RWPE2 (cell line): Measurements from ENCODE around the gene MKRN1.

ENCODE experiments used
- ATAC-seq: fragments of 200-7000 bp; cut with Tn5 transposase; 3 replicates; pipeline ENCODE4 v1.9.1; 2021; ENCODE audit warnings: low read depth
- DNase-seq: peaks from one replicate; pipeline ENCODE4 v3.0.0-alpha.2; 2020; ENCODE audit warnings: low spot score
- H3K27ac ChIP-seq: fragments of 450-650 bp; 2 replicates; pipeline ENCODE4 v1.5.1; 2017; ENCODE audit warnings: mild to moderate bottlenecking; ENCODE audit not compliant: poor library complexity, severe bottlenecking
- H3K27me3 ChIP-seq: fragments of 250-450 bp; sonication (Bioruptor Pico); 2 replicates; pipeline ENCODE4 v1.5.1; 2021; ENCODE audit warnings: mild to moderate bottlenecking, moderate library complexity; ENCODE audit not compliant: insufficient read depth, poor library complexity, severe bottlenecking
- H3K36me3 ChIP-seq: fragments of 250-450 bp; sonication (Bioruptor Pico); 2 replicates; pipeline ENCODE4 v1.5.1; 2020; ENCODE audit warnings: low read depth, mild to moderate bottlenecking, moderate library complexity
- H3K4me1 ChIP-seq: fragments of 250-450 bp; sonication (Bioruptor Pico); 2 replicates; pipeline ENCODE4 v1.5.1; 2021; ENCODE audit warnings: mild to moderate bottlenecking, moderate library complexity; ENCODE audit not compliant: insufficient read depth, poor library complexity, severe bottlenecking
- H3K4me3 ChIP-seq: fragments of 250-450 bp; sonication (Bioruptor Pico); 2 replicates; pipeline ENCODE4 v1.5.1; 2021; ENCODE audit warnings: mild to moderate bottlenecking, moderate library complexity; ENCODE audit not compliant: severe bottlenecking
- H3K9me3 ChIP-seq: fragments of 250-450 bp; sonication (Bioruptor Pico); 2 replicates; pipeline ENCODE4 v1.5.1; 2021; ENCODE audit warnings: mild to moderate bottlenecking, moderate library complexity; ENCODE audit not compliant: severe bottlenecking
- CTCF ChIP-seq: fragments of 450-650 bp; IDR thresholded peaks from one replicate; pipeline ENCODE4 v1.5.1; 2017; ENCODE audit warnings: mild to moderate bottlenecking, moderate library complexity; ENCODE audit not compliant: poor library complexity, severe bottlenecking

The MKRN1 gene

GRCh38 chr7:140484951-140485499, 5.7 kb upstream of the MKRN1 start:
- no peak for DNase-seq
- no peaks in the 10 kb centered on the region for H3K9me3 ChIP-seq

GRCh38 chr7:140484479-140484878, 5.2 kb upstream of the MKRN1 start:
- H3K27ac ChIP-seq = no peak overlapping the region
- H3K36me3 ChIP-seq = no peaks in the 10 kb centered on the region
- ATAC-seq (no peak), DNase-seq (no peak)
- TF ChIP-seq CTCF = no peak
- H3K4me3 ChIP-seq = no peak overlapping the region
- H3K27me3 ChIP-seq = no peaks in the 10 kb centered on the region
- H3K9me3 ChIP-seq = no peaks in the 10 kb centered on the region
- peaks cover 10% of the 10 kb centered on the region for H3K4me1 ChIP-seq

More at GRCh38 chr7:140484951-140485499, 5.7 kb upstream of the MKRN1 start:
- no peak overlapping the region for H3K4me3 ChIP-seq
- H3K27ac ChIP-seq = peak overlapping the region; percentile 36
- TF ChIP-seq CTCF = no peak
- H3K36me3 ChIP-seq = no peaks in the 10 kb centered on the region
- no peak for ATAC-seq
- H3K4me1 ChIP-seq = peaks cover 10% of the 10 kb centered on the region
- no peaks in the 10 kb centered on the region for H3K27me3 ChIP-seq

- ATAC-seq = peak; percentile 1; the same call in 2 of the 3 replicates
- DNase-seq = no peak
These were observed 407 bp upstream of the MKRN1 start for GRCh38 chr7:140479739-140480084.

GRCh38 chr7:140478246-140479061, 851 bp downstream of the MKRN1 start:
- Histone ChIP-seq H3K9me3 (no peaks in the 10 kb centered on the region), H3K27me3 (no peaks in the 10 kb centered on the region), H3K4me3 (peak overlapping the region; percentile 70), H3K27ac (peak overlapping the region; percentile 72), H3K4me1 (peaks cover 5% of the 10 kb centered on the region), H3K36me3 (no peaks in the 10 kb centered on the region)
- no peak for TF ChIP-seq CTCF
- DNase-seq (no peak), ATAC-seq (peak; percentile 51)

More at GRCh38 chr7:140479739-140480084, 407 bp upstream of the MKRN1 start:
- peak overlapping the region; percentile 70 for H3K4me3 ChIP-seq
- no peak for TF ChIP-seq CTCF
- no peaks in the 10 kb centered on the region for H3K27me3 ChIP-seq
- H3K27ac ChIP-seq = no peak overlapping the region
- no peaks in the 10 kb centered on the region for H3K9me3 ChIP-seq
- peaks cover 5% of the 10 kb centered on the region for H3K4me1 ChIP-seq
- no peaks in the 10 kb centered on the region for H3K36me3 ChIP-seq
